HepG2 (cell line): ENCODE measurements around the gene SLC8A2.

ENCODE experiments used
- ELF4 ChIP-seq: sonication (generic); formaldehyde crosslinking; IDR thresholded peaks from 2 replicates; pipeline ENCODE4 v1.5.0; 2020; ENCODE audit warnings: missing genetic modification reagents, mild to moderate bottlenecking, moderate library complexity, borderline replicate concordance
- MXD4 ChIP-seq: IDR thresholded peaks from 2 replicates; pipeline ENCODE4 v1.6.1; 2016; ENCODE audit warnings: mild to moderate bottlenecking, missing biosample characterization, missing genetic modification reagents
- USF2 ChIP-seq, 2 experiments: sonication (generic) in 1 of 2; formaldehyde crosslinking in 1 of 2; IDR thresholded peaks; 2 replicates each; pipeline versions ENCODE4 v1.5.1 to v1.6.1; 2011 to 2020; ENCODE audit warnings: borderline replicate concordance in 1 of 2, low read depth in 1 of 2, low read length in 1 of 2, mild to moderate bottlenecking in 1 of 2, missing genetic modification reagents in 1 of 2, moderate library complexity in 1 of 2
- ZBTB42 ChIP-seq: sonication (generic); formaldehyde crosslinking; IDR thresholded peaks from 2 replicates; pipeline ENCODE4 v1.5.0; 2020; ENCODE audit warnings: mild to moderate bottlenecking, missing genetic modification reagents
- ZNF10 ChIP-seq: sonication (generic); formaldehyde crosslinking; IDR thresholded peaks from 2 replicates; pipeline ENCODE4 v1.4.0; 2020; ENCODE audit warnings: mild to moderate bottlenecking, low read depth, missing genetic modification reagents, borderline replicate concordance

- TF ChIP-seq ZNF10 (CRISPR knock-in tag), result no peak
- TF ChIP-seq MXD4 (CRISPR knock-in tag), result no peak
- no peak for TF ChIP-seq ELF4
- TF ChIP-seq ZBTB42 (CRISPR knock-in tag), result no peak
- no peak for TF ChIP-seq USF2 (IDR thresholded peaks at IDR 0.05; ENCODE audit: low read depth, low read length)
- no peak for TF ChIP-seq USF2 (CRISPR knock-in tag; IDR thresholded peaks at IDR 0.05; ENCODE audit: borderline replicate concordance)
Observed at GRCh38 chr19:47503130-47503825, 31.6 kb upstream of the SLC8A2 start.
